RCC 7860 (cell line): Measurements from ENCODE around the gene TASP1.
"Not testable (repeated sequence)": the region's sequence is repeated elsewhere in the genome, so short reads cannot be mapped to it uniquely, and the experiment has no call there.

Experiments used
- DNase-seq: peaks from one replicate; pipeline ENCODE4 v3.0.0-alpha.2; 2015; ENCODE audit warnings: low spot score
- FAIRE-seq: peaks from 2 replicates; lab custom pipeline; 2012; peaks lifted over from hg19 to GRCh38; lab: Jason Lieb, UNC

Gene TASP1, protein sequence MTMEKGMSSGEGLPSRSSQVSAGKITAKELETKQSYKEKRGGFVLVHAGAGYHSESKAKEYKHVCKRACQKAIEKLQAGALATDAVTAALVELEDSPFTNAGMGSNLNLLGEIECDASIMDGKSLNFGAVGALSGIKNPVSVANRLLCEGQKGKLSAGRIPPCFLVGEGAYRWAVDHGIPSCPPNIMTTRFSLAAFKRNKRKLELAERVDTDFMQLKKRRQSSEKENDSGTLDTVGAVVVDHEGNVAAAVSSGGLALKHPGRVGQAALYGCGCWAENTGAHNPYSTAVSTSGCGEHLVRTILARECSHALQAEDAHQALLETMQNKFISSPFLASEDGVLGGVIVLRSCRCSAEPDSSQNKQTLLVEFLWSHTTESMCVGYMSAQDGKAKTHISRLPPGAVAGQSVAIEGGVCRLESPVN

DNA sequence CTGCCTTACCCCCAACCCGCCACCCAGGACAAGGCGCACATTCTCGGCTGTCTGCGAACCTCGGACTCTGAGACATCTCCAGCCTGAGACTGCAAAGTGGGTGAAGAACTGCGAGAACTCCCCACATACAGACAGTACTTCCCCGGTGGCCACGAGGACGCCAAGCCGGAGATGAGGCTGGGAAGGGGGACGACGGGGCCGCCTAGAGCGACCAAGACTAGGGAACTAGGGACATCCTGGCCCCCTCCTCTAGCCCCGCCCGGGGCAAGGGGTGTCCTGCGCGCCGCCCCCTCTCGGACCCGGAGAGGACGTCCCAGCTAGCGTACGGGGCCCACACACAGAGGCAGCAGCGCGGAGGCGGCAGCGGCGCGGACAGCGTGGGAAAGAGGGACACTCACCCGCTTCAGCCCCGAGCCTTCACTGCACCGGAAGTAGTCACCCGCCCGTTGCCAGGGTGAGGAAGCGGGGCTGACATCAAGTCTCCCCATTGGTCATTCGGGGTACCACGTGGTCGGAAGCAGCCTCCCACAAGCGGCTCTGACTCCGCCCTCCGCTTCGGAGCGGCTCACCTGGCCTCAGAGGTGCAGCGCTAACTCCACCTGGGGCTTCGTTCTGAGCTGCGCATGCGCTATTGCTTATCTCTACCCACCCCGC, at the start of gene TASP1:
Gene TASP1, minus strand, starts transcription at position 437 of the 654 bp plus-strand sequence. CDS start 8,854 bp downstream, outside the sequence.
- FAIRE-seq (peak; percentile 53), DNase-seq (peak; percentile 87)

DNA sequence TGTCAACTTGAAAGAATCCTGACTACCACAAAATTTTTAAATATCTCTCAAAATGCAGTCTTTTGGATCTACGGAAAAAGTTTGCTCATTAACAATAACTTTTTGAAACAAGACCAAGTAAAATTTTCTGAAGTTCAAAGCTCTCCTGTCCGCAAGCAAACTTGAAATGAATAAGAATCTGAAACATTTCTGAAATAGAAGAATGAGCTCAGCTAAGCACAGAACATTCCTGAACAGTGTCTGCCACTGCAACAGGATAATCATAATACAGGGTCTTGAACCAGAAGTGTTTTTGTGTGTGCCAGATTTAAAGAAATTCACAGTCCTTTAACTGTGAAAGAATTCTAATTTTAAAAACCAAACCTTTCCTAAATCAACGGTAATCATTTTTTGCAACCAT, 49.1 kb upstream of the TASP1 start:
- DNase-seq = no peak
- FAIRE-seq = no peak

DNA sequence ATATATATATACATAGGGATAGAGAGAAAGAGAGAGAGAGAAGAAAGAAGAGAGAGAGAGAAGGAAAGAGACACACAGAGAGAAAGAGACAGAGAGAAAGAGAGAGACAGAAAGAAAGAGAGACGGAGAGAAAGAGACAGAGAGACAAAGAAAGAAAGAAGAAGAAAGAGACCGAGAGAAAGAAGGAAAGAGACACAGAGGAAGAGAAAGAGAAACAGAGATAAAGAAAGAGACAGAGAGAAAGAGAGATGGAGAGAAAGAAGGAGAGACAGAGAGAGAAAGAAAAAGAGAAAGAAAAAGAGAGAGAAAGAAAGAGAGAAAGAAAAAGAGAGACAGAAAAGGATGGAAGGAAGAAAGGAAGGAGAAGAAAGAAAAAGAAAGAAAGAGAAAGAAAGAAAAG, 46.9 kb upstream of the TASP1 start:
- no peak for DNase-seq
- no peak for FAIRE-seq

DNA sequence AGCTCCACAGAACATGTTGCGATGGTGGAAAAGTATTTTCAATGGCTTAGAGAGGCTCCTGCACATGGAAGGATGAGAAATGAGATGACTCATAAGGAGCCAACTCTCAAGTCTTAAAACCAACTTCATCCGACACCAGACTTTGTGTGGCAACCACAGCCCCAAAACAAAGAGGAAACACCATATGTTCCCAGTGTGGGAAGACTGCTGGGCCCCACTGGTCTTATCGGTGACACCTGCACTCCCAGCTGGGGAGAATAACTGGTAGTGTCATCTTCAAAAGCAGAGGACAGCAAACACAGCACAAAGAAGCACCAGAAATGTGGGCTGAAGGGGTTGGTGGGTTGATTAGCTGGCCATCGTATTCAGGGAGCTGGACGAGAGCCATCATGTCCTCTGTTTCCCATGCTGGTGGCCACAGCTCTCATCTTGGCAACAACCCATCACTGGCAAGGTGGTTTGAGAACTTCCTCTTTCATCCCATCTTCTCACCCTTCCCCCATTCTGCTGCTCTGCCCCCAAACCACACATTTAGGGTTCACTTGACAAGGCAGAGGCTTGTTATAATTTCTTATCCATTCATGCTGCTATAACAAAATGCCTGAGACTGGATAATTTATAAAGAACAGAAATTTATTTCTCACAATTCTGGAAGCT, 46.0 kb upstream of the TASP1 start:
- DNase-seq (no peak), FAIRE-seq (no peak)

DNA sequence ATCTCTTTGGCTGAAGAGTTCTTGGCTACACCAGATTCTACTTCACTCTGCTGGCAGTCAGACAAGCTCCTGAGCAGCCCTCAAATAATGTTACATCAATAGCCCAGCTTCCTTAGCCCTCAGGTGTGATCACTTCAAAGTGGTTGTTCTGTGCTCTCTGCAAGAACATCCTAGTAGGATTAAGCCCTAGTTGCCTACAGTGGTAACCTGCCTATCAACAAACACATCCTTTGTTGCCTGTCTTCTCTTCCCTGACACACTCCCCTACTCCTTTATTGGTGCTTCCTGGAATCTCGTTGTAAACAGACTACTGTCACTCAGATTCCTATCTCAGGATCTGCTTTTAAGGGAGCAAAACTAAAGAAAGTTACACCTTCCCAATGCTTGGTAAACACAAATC, 45.1 kb upstream of the TASP1 start:
- DNase-seq (no peak), FAIRE-seq (no peak)

DNA sequence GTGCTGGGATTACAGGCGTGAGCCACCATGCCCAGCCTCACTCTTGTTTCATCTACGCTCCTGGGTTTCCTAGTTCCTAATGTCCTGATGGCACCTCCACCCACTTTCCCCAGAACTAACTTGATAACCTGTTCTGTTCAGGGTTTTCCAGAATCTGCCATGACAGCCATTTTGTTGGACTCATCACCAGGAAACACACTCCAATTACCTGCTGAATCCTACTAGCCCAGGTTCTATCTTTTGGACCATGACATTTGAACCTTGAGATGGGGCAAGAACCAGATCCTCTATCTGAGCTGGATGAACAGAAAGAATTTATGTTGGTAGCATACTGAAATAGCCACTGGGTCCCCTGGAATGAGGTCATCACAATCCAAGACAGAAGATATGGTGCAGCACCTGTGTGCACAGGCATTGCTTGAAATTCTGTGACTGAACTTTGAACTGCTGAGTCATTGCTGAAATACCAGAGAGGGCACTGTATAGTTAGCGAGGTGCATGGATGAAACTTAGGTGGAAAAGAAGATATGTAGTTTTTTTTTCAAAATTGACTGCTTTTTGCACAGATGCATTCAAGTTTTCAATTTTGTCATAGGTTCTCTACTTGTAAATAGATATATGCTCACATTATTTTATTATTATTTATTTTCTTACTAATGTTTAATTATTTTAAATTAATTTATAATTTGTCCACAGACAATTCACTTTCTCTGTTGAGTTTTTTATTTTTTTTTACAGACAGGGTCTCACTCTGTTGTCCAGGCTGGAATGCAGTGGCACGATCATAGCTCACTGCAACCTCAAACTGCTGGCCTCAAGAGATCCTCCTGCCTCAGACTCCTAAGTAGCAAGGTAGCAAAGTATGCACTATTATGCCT, 42.8 kb upstream of the TASP1 start:
- DNase-seq = no peak
- no peak for FAIRE-seq

DNA sequence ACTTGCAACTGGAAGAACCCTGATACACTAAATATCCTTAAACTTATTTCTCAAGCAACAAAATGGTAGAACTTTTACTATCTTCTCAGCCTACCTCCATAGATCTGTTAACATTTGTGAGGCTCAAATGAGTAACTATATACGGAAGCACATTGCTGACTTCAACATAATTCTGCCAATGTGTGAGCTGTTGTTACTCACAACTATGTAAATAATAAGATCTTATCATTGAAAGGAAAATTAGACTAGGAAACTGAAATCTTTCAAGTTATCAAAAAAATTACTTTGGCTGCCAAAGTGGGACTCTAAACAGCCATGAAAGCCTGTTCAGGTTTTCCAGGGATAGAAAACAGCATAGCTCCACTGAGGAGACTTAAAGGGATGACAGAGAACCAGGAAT, 40.2 kb upstream of the TASP1 start:
- FAIRE-seq (no peak), DNase-seq (no peak)

DNA sequence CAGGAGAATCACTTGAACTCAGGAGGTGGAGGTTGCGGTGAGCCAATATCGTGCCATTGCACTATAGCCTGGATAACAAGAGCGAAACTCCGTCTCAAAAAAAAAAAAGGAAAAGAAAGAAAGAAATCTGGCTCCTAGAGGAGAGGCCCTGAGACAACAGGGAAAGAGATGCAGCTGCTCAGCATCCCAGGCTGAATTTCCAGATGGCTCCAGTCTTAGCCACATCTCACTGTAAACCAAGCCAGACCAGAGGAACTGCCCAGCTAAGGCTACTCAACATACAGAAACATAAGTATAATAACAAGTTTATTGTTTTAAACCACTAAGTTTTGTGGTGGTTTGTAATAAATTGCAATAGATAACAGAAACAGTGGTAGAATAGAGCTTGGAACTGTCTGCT, 38.5 kb upstream of the TASP1 start:
- FAIRE-seq = no peak
- no peak for DNase-seq

DNA sequence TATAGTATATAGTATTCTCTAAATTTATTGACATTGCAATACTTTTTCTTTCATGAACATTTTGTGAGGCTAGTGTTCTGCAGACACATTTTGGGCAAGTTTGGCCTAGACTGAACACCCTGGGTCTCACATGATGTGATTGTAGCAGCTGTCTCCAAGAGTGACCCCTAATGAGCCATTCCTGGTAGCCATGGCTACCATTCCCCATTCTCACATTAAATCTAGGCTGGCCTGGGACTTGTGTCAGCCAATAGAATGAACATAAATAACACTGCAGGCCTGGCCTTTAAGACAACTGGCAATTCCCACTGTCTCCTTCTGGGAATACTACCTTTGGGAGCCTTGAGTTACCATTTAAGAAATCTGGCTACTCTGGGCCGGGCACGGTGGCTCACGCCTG, 38.0 kb upstream of the TASP1 start:
- FAIRE-seq (no peak), DNase-seq (no peak)

DNA sequence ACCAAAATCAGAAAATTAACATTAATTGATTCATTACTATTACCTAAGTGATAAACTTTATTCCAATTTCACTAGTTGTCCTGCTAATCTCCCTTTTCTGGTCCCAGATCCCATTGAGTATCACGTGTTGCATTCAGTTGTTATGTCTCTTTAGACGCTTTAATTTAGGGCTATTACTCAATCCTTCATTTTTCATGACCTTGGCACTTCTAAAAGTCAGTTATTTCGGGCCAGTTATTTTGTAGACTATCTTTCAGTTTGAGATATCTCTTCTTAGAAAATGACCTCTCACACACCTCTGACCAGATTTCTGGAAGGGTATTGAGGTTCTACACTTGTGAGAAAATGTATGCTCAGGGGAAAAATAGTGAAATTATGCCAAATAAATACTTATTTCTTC, 34.0 kb upstream of the TASP1 start:
- no peak for FAIRE-seq
- DNase-seq = no peak

DNA sequence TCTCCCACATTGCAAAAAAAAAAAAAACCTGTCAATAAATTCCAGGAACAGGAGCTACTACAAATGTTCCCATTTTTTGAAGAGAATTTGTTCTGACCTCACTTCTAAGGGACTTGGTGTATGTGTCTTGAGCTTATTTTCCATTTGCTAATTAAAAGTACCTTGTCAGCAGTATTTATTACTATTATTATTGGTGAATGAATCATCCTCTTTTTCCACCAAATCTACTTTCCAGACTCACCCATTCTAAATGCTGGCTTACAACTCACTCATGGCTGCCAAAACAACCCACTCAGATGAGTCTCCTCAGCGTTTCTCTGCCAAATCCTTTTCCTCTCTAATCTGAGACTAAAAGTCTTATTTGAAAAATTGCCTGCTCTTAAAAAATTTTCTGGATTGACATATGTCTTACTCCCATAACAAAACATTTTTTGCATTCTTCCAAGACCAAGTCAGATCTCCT, 33.2 kb upstream of the TASP1 start:
- FAIRE-seq (no peak), DNase-seq (no peak)

DNA sequence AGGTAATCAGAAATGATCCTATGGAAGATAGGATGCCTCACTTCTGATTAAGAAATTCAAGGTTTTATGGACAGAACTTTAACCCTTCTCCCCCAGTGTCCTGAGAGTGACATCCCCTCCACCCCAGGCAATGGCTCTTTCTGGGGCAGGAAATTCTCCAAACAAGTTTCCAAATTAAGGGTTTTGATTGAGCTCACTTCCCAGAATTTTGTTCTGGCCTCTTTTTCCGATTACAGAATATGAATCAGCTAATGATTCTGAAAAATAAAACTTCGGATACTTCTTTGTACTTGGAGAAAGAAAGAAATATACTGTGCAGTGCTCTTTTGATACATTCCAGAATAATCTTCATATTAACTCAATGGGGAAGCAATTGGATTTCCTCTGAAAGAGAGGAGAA, 32.8 kb upstream of the TASP1 start:
- no peak for FAIRE-seq

DNA sequence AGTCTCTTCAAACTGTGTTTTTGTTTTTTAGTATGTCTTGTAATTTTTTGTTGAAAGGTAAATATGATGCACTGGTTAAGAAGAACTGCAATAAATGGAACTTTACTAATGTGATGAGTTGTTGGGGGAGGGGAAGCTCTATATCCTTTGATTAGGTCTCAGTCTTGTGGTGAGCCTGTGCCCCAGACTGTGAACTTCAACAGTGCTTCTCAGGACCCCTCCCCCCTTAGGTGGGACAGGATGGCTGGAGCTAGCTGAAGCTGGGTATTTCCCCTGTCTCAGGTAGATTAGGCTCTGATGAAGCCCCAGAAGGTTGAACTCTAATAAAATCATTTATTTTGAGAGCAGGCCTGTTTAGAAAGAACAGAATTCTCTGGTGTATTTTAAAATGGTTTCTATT, 31.4 kb upstream of the TASP1 start:
- DNase-seq (no peak), FAIRE-seq (no peak)

More for the DNA sequence above, 32.8 kb upstream of the TASP1 start:
- no peak for DNase-seq

DNA sequence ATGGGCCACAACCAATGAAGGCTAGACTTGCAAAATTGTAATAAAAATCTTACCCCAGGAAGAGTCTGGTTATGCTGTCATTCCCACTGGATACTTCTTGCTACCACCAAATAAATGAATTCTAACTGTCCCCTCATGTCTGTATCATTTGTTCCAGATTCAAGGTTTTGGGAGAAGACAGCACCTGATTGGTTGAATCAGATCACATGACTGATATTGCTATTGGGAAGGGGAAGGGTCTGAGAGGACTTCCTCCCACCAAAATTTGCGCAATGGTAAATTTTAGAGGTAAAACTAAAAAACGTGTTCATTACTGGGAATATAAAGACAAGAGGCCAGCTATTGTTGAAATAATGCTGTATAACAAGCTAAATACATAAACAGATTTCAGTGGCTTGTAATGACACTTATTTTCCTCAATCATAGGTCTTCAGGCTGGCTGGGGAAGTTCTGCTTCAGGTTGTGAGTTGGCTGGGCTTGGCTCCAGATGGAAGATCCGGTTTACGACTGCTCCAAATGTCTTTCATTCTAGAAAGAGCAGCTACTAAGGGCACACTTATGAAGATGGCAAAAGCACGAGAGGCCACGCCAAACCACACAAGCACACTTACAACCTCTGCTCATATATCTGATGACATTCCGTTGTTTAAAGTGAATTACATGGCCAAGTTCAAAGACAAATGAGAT, 27.1 kb upstream of the TASP1 start:
- DNase-seq = no peak
- no peak for FAIRE-seq

DNA sequence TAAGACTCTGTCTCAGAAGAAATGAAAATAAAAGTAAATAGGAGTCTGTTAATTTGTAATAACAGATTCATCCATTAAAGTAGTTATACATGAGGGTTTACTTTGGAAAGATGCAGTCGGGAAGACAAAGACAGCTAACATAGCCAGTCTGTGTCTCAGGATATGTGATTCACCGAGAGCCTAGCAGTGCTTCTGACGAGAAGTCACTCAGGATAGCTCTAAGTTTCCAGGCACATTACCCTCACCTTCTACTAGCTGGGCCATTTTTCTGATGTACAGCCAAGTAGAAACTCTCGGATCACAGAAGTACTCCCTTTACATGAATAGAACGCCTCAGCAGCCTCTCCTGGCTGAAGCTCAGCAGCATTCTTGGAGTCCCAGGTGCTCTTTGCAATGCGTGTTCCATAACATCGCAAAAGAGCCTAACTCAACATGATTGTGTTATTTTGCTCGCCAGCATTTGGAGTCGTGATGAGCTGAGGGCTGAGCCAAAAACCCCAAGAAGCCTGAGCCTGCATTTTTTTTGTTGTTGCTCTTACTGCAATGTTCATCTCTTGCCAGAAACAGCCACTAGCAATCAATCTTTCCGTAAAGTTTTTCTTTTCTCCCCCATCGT, 22.4 kb upstream of the TASP1 start:
- FAIRE-seq = no peak
- DNase-seq = no peak

DNA sequence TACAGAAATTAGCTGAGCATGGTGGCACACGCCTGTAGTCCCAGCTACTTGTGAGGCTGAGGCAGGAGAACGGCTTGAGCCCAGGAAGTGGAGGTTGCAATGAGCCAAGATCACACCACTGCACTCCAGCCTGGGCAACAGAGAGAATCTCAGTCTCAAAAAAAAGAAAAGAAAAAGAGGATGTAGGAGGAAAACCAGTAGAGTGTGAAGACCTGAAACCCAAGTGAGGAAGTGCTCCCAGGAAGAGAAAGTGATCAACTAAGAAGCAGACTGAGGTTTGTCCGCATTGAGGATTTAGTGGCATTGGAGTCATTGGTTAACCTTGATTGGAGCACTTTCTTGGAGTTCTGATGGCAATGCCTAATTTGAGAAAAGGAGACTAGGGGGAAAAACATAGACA, 20.6 kb upstream of the TASP1 start:
- DNase-seq (no peak), FAIRE-seq (no peak)

DNA sequence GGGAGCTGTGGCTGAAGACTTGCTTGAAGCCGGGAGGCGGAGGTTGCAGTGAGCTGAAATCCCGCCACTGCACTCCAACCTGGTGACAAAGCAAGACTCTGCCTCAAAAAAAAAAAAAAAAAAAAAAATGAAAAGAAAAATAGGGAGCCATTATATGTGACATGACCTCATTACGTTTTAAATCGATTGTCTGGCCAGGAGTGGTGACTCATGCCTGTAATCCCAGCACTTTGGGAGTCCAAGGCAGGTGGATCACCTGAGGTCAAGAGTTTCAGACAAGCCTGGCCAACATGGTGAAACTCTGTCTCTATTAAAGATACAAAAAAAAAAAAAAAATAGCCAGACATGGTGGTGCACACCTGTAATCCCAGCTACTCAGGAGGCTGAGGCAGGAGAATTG, 19.3 kb upstream of the TASP1 start:
- DNase-seq = not testable (repeated sequence)

DNA sequence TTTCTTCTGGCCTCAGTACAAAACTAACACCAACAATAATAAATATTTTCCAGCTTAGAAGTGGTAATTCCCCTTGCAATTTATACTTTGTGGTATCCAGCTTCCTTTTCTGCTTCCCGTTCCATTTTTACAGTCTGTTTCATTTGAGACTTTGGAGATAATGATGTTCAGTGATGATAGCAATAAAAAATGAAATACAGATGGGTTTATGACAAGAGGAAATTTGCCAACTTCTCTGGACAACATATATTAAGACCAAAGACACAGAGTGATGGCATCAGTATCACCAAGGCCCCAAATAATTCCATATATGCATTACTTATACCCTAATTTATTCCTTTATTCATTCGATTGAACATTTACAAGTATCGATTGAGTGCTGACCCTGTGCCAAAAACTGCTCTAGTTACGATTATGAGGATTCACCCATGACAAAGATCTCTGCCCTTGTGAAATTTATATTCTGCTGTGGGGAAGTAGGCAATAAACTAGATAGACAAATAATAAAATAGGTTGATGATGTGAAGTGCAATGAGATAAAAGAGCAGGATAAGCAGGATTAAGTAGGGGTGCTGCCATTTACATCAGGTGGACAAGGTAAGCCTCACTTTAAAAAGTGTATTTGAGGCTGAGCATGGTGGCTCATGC, 18.1 kb upstream of the TASP1 start:
- DNase-seq (no peak), FAIRE-seq (no peak)

More for the DNA sequence above, 19.3 kb upstream of the TASP1 start:
- not testable (repeated sequence) for FAIRE-seq

DNA sequence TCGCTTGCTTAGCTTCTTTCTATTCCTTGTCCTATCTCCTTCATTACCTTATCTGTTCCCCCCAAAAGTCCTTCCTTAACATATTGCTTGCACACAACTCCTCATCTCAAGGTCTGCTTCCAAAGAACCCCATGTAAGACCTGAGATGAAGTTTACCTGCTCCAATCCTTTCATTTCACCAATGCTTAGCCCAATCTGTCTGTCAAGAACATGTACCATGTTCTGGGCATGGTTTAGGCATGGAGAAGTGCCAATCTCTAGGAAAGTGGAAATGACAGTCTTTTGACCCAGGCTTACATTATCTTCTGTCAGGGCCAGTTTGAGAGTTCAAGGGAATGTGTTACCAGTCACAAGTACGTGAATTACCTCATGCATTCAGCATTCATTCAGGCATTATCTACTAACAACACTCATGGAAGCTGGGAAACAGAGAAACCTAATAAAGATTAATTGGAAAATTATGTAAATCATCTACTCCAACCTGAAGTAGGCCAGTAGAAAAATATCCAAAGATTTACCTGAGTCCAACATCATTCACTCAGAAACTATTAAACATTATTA, 15.8 kb upstream of the TASP1 start:
- DNase-seq (no peak), FAIRE-seq (no peak)
